Dedifferentiated amniotic fluid mesenchymal stem cell (primary cell): ENCODE results near the gene RNF144A.
"Not testable (repeated sequence)": the region's sequence is repeated elsewhere in the genome, so short reads cannot be mapped to it uniquely, and the experiment has no call there.

Experiments used
- DNase-seq: peaks from one replicate; pipeline ENCODE4 v3.0.0-alpha.2; 2016; ENCODE audit errors: extremely low spot score

Gene RNF144A

GRCh38 chr2:6929196-6929819 is 12.1 kb downstream of the RNF144A start:
- no peak for DNase-seq

GRCh38 chr2:6930923-6931647 is 13.9 kb downstream of the RNF144A start:
- no peak for DNase-seq

GRCh38 chr2:6931753-6932152 is 14.5 kb downstream of the RNF144A start:
- DNase-seq: no peak

- DNase-seq: no peak
These were observed 15.0 kb downstream of the RNF144A start for GRCh38 chr2:6932206-6932605.

- no peak for DNase-seq
These were observed 15.6 kb downstream of the RNF144A start for GRCh38 chr2:6932828-6933227.

- DNase-seq: no peak
These were observed 16.7 kb downstream of the RNF144A start for GRCh38 chr2:6933911-6934310.

GRCh38 chr2:6934345-6934744 is 17.1 kb downstream of the RNF144A start:
- DNase-seq: no peak

GRCh38 chr2:6934758-6935651 is 17.8 kb downstream of the RNF144A start:
- no peak for DNase-seq

- DNase-seq: not testable (repeated sequence)
These were observed 18.4 kb downstream of the RNF144A start for GRCh38 chr2:6935652-6936020.

GRCh38 chr2:6937157-6937556 is 19.9 kb downstream of the RNF144A start:
- no peak for DNase-seq

- DNase-seq: no peak
These were observed 20.4 kb downstream of the RNF144A start for GRCh38 chr2:6937582-6937981.

GRCh38 chr2:6939071-6939470 is 21.9 kb downstream of the RNF144A start:
- no peak for DNase-seq

- DNase-seq: no peak
These were observed 23.6 kb downstream of the RNF144A start for GRCh38 chr2:6940820-6941219.

GRCh38 chr2:6941299-6942046 is 24.3 kb downstream of the RNF144A start:
- no peak for DNase-seq

GRCh38 chr2:6942848-6943247 is 25.6 kb downstream of the RNF144A start:
- no peak for DNase-seq

GRCh38 chr2:6943523-6943922 is 26.3 kb downstream of the RNF144A start:
- DNase-seq: no peak

GRCh38 chr2:6943971-6944370 is 26.8 kb downstream of the RNF144A start:
- DNase-seq: no peak

GRCh38 chr2:6944555-6944954 is 27.3 kb downstream of the RNF144A start:
- DNase-seq: no peak

- DNase-seq: no peak
These were observed 28.0 kb downstream of the RNF144A start for GRCh38 chr2:6945087-6945813.

- no peak for DNase-seq
These were observed 28.6 kb downstream of the RNF144A start for GRCh38 chr2:6945821-6946220.

GRCh38 chr2:6946722-6947121 is 29.5 kb downstream of the RNF144A start:
- DNase-seq: peak; percentile 78
